NCI-H226 (cell line): ENCODE data around the gene CNN2.

Source experiments
- DNase-seq: peaks from one replicate; pipeline ENCODE4 v3.0.0-alpha.2; 2015

Gene CNN2

DNA sequence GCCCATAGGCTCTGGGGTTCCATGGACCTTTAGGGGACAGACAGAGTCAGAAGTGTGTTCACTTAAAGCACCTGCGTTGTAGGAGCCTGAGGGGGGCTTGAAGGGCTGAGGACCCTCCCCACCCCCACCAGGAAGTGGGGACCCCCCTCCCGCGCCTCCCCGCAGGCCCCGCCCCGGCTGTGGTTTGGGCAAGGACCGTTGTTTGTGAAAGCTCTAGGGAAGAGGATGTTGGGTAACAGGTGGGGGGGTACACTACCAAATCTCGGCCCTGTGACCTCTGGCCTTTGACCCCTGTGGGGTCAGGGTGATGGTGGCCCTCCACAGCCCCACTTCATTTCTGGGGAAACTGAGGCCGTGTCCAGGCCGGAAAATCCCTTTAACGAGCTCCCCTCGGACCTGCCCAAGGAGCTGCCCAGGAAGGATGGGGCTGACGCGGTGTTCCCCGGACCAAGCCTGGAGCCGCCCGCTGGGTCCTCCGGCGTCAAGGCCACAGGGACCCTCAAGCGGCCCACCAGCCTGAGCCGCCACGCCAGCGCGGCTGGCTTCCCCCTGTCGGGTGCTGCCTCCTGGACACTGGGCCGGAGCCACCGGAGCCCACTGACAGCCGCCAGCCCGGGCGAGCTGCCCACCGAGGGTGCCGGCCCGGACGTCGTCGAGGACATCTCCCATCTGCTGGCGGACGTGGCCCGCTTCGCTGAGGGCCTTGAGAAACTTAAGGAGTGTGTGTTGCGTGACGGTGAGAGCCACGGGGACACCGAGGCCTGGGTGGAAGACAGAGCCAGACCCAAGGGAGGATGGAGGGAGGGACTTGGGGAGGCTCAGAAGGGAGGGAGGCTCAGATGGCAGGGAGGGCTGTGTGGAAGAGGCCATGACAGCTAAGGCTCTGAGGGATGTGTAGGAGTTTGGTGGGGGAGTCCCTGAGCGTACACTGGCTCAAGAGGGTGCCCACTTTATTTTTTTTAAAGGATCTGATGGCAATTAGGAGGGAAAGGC, 41.9 kb downstream of the CNN2 start:
- no peak for DNase-seq

- DNase-seq, result no peak
Observed at GRCh38 chr19:1069009-1069779, 42.8 kb downstream of the CNN2 start.

GRCh38 chr19:1070576-1070930, 44.1 kb downstream of the CNN2 start:
- no peak for DNase-seq

DNA sequence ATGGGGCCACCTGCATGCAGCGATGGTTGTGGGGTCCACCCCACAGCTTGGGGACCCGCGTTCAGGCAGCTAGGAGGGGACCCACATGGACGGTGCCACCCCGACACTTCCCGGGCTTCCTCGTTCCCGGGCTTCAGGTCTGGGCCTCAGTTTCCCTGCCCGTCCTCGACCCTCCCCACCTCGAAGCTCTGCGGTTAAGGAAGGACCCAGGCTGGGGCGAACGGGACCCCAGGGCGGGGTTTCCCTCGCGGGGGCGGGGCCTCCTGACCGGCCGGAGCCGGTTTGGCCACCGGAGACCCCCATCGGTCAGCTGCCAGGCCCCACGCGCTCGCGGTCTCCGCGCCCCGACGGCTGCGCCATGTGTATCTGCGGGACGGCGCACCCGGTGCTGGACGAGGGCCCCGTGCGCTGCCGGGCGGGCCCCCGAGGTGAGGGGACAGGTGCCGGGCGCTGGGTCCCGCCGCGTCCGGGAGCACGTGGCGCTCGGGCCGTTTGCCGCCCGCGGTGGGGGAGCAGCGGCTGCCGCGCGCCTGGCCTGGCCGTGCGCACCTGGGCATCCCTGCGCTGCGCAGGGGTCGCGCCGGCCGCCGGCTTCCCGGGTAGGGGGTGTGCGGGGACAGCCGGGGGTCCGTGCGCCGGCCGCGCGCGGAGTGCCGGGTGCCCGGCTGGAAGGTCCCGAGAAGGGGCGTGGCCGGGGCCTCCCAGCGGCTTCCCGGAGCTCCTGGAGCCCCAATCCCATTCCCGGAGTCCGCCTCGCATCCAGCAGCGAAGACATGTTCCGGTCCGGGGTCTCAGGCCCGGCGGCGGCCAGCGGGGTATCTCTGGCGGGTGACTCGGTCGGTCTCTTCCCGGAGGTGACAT, 44.8 kb downstream of the CNN2 start:
- no peak for DNase-seq

GRCh38 chr19:1072371-1073015, 46.1 kb downstream of the CNN2 start:
- DNase-seq, result no peak

GRCh38 chr19:1073063-1073955, 46.9 kb downstream of the CNN2 start:
- DNase-seq, result no peak

DNA sequence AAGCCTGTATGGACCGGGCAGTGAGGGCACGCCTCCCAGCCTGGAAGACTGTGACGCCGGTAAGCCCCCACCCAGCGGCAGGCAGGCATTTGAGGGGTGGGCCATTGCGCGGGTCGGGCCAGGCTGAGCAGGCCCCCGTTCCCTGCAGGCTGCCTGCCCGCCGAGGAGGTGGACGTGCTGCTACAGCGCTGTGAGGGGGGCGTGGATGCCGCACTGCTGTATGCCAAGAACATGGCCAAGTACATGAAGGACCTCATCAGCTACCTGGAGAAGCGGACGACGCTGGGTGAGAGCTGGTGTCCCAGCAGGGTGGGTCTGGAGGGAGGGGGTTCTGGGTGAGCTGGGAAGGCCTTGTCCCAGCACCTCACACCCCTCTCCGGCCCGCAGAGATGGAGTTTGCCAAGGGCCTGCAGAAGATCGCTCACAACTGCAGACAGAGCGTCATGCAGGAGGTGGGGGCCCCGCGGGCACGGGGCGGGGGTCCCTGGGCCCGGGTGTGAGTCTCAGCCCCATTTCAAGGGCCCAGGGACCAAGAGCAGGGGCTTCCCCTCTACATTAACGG, 47.6 kb downstream of the CNN2 start:
- no peak for DNase-seq

DNA sequence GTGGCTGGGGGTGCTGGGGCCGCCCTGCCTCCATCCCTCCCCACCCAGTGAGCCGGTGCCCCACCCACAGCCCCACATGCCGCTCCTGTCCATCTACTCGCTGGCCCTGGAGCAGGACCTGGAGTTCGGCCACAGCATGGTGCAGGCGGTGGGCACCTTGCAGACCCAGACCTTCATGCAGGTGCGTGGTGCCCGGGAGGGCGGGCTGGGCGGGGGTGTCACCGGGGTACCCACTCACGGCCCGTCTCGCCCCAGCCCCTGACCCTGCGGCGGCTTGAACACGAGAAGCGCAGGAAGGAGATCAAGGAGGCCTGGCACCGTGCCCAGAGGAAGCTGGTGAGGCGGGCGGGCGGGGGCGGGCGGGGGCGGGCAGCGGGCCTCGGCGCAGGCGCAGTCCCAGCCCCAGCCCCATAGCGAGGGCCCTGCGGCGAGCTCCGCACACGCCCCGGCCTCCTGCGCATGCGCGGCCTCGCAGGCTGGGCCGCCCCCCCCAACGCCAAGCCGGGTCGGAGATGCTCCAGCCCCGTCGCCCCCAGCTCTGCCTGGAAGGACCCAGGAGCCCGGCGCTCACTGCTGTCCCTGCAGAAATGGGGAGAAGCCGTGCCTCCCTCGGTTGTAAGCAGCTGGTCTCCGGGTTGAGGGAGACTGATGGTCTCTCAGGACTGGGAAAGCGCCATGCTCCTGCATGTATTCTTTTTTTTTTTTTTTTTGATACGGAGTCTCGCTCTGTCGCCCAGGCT, 48.3 kb downstream of the CNN2 start:
- DNase-seq, result no peak

DNA sequence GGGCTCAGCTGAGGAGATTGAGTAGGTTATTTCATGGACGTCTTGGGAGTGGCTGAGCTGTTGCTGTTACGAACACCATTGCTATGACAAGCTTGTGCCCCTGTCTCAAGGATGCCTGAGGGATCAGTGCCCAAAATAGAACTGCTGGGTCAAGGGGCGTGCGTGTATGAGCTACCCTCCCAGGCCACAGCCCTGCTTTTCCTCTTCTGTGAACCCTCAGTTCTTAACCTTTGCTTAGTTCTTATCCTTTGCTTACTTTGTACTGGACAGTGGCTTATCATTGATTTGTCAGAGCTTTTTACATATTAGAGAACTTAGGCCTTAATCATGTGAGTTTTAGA, 49.6 kb downstream of the CNN2 start:
- DNase-seq, result no peak

DNA sequence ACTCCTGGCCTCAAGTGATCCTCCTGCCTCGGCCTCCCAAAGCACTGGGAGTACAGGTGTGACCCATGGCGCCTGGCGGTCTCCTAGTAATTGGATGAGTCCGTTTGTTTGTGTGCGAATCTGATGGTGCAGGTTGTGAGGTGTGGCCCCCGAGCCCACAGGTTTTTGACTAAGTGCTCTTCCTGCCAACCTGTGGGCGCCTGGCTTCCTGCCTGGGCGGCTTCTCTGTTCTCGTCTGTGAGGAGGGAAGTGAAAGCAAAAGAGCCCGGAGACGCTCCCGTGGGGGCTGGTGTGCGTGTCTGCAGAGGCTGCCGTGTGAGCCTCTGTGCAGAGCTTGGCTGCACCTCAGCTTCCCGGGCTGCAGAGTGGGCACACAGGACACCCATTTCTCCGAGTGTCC, 50.5 kb downstream of the CNN2 start:
- DNase-seq, result no peak

DNA sequence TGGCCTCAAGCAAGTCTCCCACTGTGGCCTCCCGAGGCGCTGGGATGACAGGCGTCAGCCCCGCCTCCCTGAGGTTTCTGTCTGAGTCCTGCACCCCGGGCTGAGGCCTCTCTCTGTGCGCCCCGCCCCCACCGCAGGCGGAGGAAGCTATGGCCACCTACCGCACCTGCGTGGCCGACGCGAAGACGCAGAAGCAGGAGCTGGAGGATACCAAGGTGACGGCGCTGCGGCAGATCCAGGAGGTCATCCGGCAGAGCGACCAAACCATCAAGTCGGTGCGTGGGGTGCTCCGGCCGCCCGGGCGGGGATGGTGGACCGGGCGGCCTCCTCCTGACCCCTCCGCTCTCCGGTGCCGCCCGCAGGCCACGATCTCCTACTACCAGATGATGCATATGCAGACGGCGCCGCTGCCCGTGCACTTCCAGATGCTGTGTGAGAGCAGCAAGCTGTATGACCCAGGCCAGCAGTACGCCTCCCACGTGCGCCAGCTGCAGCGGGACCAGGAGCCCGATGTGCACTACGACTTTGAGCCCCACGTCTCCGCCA, 53.2 kb downstream of the CNN2 start:
- no peak for DNase-seq

DNA sequence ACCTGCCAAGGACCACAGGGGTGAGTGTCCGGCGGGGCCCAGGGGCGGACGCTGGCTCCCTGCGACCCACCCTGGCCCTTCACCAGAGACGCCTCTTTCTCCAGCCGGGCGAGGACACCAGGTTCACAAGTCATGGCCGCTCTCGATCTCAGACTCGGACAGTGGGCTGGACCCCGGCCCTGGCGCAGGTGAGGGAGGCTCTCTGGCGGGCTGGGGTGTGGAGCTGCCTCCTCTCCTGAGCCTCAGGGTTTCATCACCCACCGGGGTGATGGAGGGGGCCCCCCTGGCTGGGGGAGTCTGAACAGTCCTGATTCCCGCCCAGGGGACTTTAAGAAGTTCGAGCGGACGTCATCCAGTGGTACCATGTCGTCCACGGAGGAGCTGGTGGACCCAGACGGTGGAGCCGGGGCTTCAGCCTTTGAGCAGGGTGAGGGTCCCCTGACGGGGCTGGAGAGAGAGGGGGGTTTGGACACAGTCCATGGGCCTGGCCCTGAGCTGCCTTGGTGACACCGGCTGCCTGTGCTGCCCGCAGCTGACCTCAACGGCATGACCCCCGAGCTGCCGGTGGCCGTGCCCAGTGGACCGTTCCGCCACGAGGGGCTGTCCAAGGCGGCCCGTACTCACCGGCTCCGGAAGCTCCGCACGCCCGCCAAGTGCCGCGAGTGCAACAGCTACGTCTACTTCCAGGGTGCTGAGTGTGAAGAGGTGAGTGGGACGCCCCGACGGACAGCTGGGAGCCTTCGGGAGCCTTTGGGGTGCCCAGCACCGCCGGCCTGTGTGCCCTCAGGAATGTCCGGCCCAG, 54.2 kb downstream of the CNN2 start:
- DNase-seq, result no peak

DNA sequence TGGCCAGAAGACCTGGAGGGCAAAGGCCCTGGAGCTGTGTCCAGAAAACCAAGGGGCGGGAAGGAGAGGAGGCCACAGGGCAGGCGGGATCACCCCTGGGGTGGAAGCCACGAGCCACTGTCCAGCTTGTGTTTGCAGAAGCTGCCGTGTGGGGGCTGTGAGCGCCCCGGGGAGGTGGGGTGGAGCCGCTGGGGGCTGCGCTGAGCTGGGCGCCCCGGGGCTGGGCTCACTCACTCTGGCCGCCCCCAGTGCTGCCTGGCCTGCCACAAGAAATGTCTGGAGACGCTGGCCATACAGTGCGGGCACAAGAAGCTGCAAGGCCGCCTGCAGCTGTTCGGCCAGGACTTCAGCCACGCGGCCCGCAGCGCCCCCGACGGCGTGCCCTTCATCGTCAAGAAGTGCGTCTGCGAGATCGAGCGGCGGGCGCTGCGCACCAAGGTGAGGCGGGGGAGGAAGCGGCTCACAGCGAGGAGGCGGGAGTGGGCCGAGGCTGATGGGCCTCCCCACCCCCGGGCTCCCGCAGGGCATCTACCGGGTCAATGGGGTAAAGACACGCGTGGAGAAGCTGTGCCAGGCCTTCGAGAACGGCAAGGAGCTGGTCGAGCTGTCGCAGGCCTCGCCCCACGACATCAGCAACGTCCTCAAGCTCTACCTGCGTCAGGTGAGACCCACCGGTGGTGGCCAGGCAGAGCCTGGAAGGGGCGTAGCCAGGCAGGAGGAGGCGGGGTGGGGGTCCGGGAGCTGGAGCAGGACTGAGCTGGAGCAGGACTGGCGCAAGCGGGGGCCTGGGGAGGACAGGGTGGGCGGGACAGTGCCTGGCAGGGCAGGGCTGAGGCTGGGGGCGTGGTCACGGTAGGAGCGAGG, 55.1 kb downstream of the CNN2 start:
- DNase-seq, result no peak

DNA sequence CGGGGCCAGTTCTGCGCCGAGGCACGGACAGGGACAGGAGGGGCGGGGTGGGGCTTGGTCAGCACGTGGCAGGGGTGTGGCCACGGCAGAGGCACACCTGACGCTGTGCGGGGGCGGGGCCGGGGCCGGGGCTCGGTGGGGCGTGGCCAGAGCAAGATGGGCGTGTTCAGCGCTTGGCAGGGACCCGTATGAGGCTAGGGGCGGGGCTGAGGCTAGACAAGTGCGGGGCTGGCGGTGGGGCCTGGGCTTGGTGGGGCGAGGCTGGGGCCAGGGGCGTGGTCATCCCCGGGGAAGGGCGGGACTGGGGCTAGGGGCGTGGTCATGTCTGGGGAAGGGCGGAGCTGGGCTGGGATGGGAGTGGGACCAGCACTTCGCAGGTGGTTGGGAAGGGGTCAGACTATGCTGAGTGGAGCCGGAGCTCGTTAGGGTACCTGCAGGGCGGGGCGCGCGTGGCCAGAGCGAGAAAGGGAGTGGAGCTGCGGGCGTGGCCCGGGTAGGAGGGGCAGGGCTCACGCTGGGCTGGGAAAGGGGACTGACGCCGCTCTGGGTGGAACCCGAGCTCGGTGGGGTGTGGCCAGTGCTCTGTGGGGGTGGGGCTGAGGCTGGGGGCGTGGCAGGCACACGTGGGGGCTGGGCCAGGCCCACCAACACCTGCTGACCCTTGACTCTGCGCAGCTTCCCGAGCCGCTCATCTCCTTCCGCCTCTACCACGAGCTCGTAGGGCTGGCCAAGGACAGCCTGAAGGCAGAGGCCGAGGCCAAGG, 55.9 kb downstream of the CNN2 start:
- peak; percentile 66 for DNase-seq

- no peak for DNase-seq
Observed at GRCh38 chr19:1082928-1083816, 56.8 kb downstream of the CNN2 start.
